B cell (primary cell): ENCODE measurements around the gene TXNRD1. TPM values are rescaled to one million over a fixed set of nuclear protein-coding genes. Genes with fewer than 3 reads are reported as not detected.

Experiments
- ATAC-seq: fragments of 200-7000 bp; cut with Tn5 transposase; one replicate; pipeline ENCODE4 v1.10.0; 2021; ENCODE audit warnings: low read depth, mild to moderate bottlenecking, moderate number of reproducible peaks, moderate library complexity
- CTCF ChIA-PET: fragments of 350-600 bp; sonication (Branson Sonifier 250); formaldehyde crosslinking; loops from one replicate; lab custom pipeline; 2021; ENCODE audit warnings: antibody characterized with exemption, inconsistent platforms; lab: Charles Lee
- POLR2A ChIA-PET: fragments of 350-600 bp; sonication (Branson Sonifier 250); formaldehyde crosslinking; loops from one replicate; lab custom pipeline; 2021; ENCODE audit warnings: antibody characterized with exemption; lab: Charles Lee
- DNase-seq: peaks from one replicate; pipeline ENCODE4 v3.0.0; 2013
- H2AFZ ChIP-seq: 2 replicates; pipeline ENCODE4 v1.6.1; 2012; ENCODE audit warnings: mild to moderate bottlenecking, low read depth, low read length; ENCODE audit not compliant: insufficient read depth, poor library complexity, severe bottlenecking
- H3K27ac ChIP-seq, 2 donors: 1 replicate in 1 of 2; 2 replicates in 1 of 2; pipeline ENCODE4 v1.5.1; 2012 to 2013; ENCODE audit warnings: low read length in 2 of 2, mild to moderate bottlenecking in 2 of 2, moderate library complexity in 1 of 2
- H3K27me3 ChIP-seq, 4 experiments: fragments of 200-600 bp in 1 of 4; sonication (generic) in 1 of 4; replicated peaks in 1 of 4; 1 replicate in 2 of 4; 2 replicates in 2 of 4; pipeline versions ENCODE4 v1.6.1 to v1.7.0; 2013 to 2016; ENCODE audit warnings: low read length in 3 of 4, mild to moderate bottlenecking in 2 of 4, mixed read lengths in 1 of 4, moderate library complexity in 1 of 4; ENCODE audit not compliant: insufficient read depth in 4 of 4, control insufficient read depth in 3 of 4; ENCODE audit errors: control extremely low read depth in 1 of 4
- H3K36me3 ChIP-seq, 2 experiments: replicated peaks in 1 of 2; 1 replicate in 1 of 2; 2 replicates in 1 of 2; pipeline versions ENCODE4 v1.6.1 to v1.7.1; 2013; ENCODE audit warnings: low read length in 1 of 2; ENCODE audit not compliant: insufficient read depth in 2 of 2, control insufficient read depth in 1 of 2; ENCODE audit errors: control extremely low read depth in 1 of 2, extremely low read depth in 1 of 2
- H3K4me1 ChIP-seq, 2 donors: fragments of 200-600 bp in 1 of 2; sonication (generic) in 1 of 2; 1 replicate in 1 of 2; 2 replicates in 1 of 2; pipeline versions ENCODE4 v1.5.1 to v1.6.1; 2013 to 2017; ENCODE audit warnings: low read length in 2 of 2; ENCODE audit not compliant: control insufficient read depth in 2 of 2, insufficient read depth in 2 of 2
- H3K4me2 ChIP-seq: replicated peaks from 2 replicates; pipeline ENCODE3; 2012; ENCODE audit warnings: mild to moderate bottlenecking, low read depth, low read length; ENCODE audit not compliant: poor library complexity, severe bottlenecking
- H3K4me3 ChIP-seq, 5 experiments: fragments of 200-600 bp in 1 of 5; sonication (generic) in 1 of 5; 1 replicate in 3 of 5; 2 replicates in 2 of 5; pipeline versions ENCODE4 v1.5.1 to v1.7.0; 2011 to 2016; ENCODE audit warnings: low read length in 4 of 5, mild to moderate bottlenecking in 4 of 5, low read depth in 2 of 5, control low read depth in 1 of 5, moderate library complexity in 1 of 5; ENCODE audit not compliant: insufficient read depth in 1 of 5; ENCODE audit errors: control extremely low read depth in 1 of 5, extremely low read depth in 1 of 5
- H3K79me2 ChIP-seq: fragments of 200-600 bp; sonication (generic); one replicate; pipeline ENCODE4 v1.6.0; 2016; ENCODE audit warnings: low read length; ENCODE audit not compliant: control insufficient read depth, insufficient read depth
- H3K9ac ChIP-seq: fragments of 200-600 bp; sonication (generic); 2 replicates; pipeline ENCODE4 v1.6.1; 2017; ENCODE audit warnings: mild to moderate bottlenecking, low read length, moderate library complexity
- H3K9me3 ChIP-seq, 3 donors: one replicate each; pipeline versions ENCODE4 v1.6.1 to v1.7.1; 2013; ENCODE audit warnings: low read length in 2 of 3; ENCODE audit not compliant: control insufficient read depth in 2 of 3, insufficient read depth in 1 of 3; ENCODE audit errors: control extremely low read depth in 1 of 3
- H4K20me1 ChIP-seq: 2 replicates; pipeline ENCODE4 v1.6.0; 2012; ENCODE audit warnings: mild to moderate bottlenecking, low read length; ENCODE audit not compliant: insufficient read depth, control insufficient read depth, poor library complexity, severe bottlenecking
- H3K27ac Mint-ChIP-seq: one replicate; pipeline ENCODE4 v1.8.0; 2021; ENCODE audit warnings: mixed read lengths
- H3K27me3 Mint-ChIP-seq: one replicate; pipeline ENCODE4 v1.8.0; 2021; ENCODE audit warnings: mixed read lengths
- H3K4me1 Mint-ChIP-seq: one replicate; pipeline ENCODE4 v1.8.0; 2021; ENCODE audit warnings: mixed read lengths
- H3K4me3 Mint-ChIP-seq: one replicate; pipeline ENCODE4 v1.8.0; 2021; ENCODE audit warnings: mixed read lengths
- H3K9me3 Mint-ChIP-seq: one replicate; pipeline ENCODE4 v1.8.0; 2022; ENCODE audit warnings: mixed read lengths; ENCODE audit not compliant: insufficient read depth
- EZH2 ChIP-seq: IDR thresholded peaks from 2 replicates; pipeline ENCODE4 v1.6.1; 2012; ENCODE audit warnings: borderline replicate concordance, low read depth, mild to moderate bottlenecking, moderate library complexity, low read length; ENCODE audit not compliant: insufficient read depth, poor library complexity, severe bottlenecking
- WGBS: methylation state at CpG from one replicate; pipeline ENCODE4 v1.1.5; 2013; ENCODE audit warnings: missing lambda C conversion rate; ENCODE audit not compliant: insufficient coverage; 5-methylcytosine and 5-hydroxymethylcytosine counted together
- intact Hi-C: fragments of 100-400 bp; cut with micrococcal nuclease; formaldehyde crosslinking; loops from one replicate; pipeline ENCODE4 v1.10.0; 2022
- polyA plus RNA-seq: library from polyadenylated mRNA; depleted of rRNA; stranded (reverse); fragments of >200 nt; gene quantifications from 2 replicates; pipeline ENCODE4 v1.2.3, GENCODE V29; 2012
- total RNA-seq, 2 donors: library from RNA; stranded (reverse); fragments of 120-200 nt in 1 of 2; gene quantifications; 1 replicate in 1 of 2; 2 replicates in 1 of 2; pipeline versions ENCODE4 v1.2.3 to v1.2.4, GENCODE V29; 2013 to 2022
- TF ChIP-seq, protein P1 (sequence below): fragments of 200-600 bp; IDR thresholded peaks from one replicate; pipeline ENCODE4 v1.8.0; 2022; ENCODE audit warnings: antibody characterized with exemption, mild to moderate bottlenecking

The TXNRD1 gene
- total and polyA plus RNA-seq, 2 donors (not counting 1 experiment from before 2014, with no cell fraction given), result 10.1 to 44.6 TPM

DNA sequence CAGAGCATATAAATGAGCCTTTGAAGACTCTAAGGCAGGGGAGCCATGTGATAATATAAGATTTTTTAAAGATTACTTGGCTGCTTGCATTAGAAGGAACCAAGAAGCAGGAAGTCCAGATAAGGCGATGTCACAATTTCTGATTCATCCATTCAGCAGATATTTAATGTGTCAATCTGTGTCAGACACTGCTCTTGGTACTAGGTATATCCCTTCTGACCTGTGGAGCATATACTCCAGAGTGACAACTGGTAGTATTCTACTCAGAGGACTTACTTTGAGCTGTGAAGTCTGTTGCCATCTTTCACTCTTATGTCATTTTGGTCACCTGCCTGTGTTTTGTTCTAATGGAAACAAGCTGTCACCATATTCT lies 98.6 kb downstream of the TXNRD1 start:
- CTCF ChIA-PET, result interaction anchor here (0.9 kb wide), 1 partner anchor 738 kb away, joined by 3 read pairs; no protein-coding TSS in a partner anchor
- H3K27ac ChIP-seq, result no peak overlapping the region
- peaks cover 8 to 49% of the 10 kb centered on the region in 2 experiments for H3K36me3 ChIP-seq
- Mint-ChIP-seq H3K27ac (no peak overlapping the region), H3K27me3 (no peaks in the 10 kb centered on the region), H3K9me3 (no peaks in the 10 kb centered on the region), H3K4me1 (no peaks in the 10 kb centered on the region), H3K4me3 (no peak overlapping the region)
- ATAC-seq, result no peak
- H2AFZ ChIP-seq, result no peak overlapping the region
- no peaks in the 10 kb centered on the region for H4K20me1 ChIP-seq
- H3K4me1 ChIP-seq, result no peaks in the 10 kb centered on the region
- intact Hi-C loops, result no loop called here
- no peaks in the 10 kb centered on the region for H3K9me3 ChIP-seq
- no peak for DNase-seq
- peaks cover 3% of the 10 kb centered on the region for H3K79me2 ChIP-seq
- POLR2A ChIA-PET, result no interaction called here
- no peak overlapping the region for H3K4me3 ChIP-seq
- H3K27me3 ChIP-seq, result no peaks in the 10 kb centered on the region
- TF ChIP-seq EZH2, result no peak
- TF ChIP-seq, protein P1, sequence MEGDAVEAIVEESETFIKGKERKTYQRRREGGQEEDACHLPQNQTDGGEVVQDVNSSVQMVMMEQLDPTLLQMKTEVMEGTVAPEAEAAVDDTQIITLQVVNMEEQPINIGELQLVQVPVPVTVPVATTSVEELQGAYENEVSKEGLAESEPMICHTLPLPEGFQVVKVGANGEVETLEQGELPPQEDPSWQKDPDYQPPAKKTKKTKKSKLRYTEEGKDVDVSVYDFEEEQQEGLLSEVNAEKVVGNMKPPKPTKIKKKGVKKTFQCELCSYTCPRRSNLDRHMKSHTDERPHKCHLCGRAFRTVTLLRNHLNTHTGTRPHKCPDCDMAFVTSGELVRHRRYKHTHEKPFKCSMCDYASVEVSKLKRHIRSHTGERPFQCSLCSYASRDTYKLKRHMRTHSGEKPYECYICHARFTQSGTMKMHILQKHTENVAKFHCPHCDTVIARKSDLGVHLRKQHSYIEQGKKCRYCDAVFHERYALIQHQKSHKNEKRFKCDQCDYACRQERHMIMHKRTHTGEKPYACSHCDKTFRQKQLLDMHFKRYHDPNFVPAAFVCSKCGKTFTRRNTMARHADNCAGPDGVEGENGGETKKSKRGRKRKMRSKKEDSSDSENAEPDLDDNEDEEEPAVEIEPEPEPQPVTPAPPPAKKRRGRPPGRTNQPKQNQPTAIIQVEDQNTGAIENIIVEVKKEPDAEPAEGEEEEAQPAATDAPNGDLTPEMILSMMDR, result no peak
- no CpG with 5 or more reads among the region's 1 CpG for WGBS
- no peak overlapping the region for H3K4me2 ChIP-seq
- H3K9ac ChIP-seq, result no peak overlapping the region

DNA sequence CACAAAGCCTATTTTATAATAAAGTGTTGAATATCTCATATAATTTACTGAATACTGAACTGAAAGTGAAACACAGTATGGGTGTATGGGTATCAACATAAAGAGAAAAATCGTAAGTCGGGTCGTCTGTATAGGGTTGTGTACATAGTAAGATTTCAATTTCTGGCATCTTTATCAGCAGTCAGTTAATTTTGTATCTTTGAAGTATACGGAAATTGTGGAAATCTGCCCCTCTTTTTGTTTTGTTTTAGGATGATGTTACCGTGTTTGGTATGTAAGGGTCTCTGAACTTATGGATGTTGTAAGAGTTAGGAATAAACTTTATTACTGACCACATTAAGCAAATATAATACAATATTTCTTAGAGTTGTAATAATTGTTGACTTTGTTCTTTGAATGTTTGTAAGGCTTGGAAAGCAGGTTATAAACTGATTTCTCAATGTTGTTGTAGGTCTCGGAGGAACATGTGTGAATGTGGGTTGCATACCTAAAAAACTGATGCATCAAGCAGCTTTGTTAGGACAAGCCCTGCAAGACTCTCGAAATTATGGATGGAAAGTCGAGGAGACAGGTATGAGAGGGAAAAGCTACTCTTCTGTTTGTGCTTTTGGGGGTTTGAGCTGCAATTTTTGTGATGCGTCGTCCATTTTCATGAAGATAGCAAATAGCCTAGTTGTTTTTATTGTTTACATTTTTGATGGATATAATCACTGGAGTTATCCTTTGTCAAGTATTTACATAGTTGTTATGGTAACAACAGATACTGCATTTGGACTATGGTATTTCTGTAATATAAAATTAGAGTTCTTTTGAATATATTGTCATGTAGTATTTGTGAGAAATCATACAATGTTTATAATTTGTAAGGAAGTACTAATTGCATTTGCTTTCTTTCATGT lies 100.0 kb downstream of the TXNRD1 start:
- Histone ChIP-seq H3K79me2 (peaks cover 2% of the 10 kb centered on the region), H3K27me3 (no peaks in the 10 kb centered on the region), H3K4me1 (no peaks in the 10 kb centered on the region), H3K9me3 (no peaks in the 10 kb centered on the region), H3K27ac (no peak overlapping the region), H3K9ac (no peak overlapping the region), H3K4me3 (no peak overlapping the region), H3K4me2 (no peak overlapping the region), H2AFZ (no peak overlapping the region), H3K36me3 (peaks cover 12 to 61% of the 10 kb centered on the region in 2 experiments), H4K20me1 (no peaks in the 10 kb centered on the region)
- DNase-seq (no peak), ATAC-seq (no peak)
- CTCF ChIA-PET, result no interaction called here
- POLR2A ChIA-PET, result no interaction called here
- no peaks in the 10 kb centered on the region for H3K27me3 Mint-ChIP-seq
- WGBS, result 93% methylated on average over 9 of the region's 10 CpGs
- no peaks in the 10 kb centered on the region for H3K9me3 Mint-ChIP-seq
- H3K4me1 Mint-ChIP-seq, result no peaks in the 10 kb centered on the region
- H3K27ac Mint-ChIP-seq, result no peak overlapping the region
- no peak for TF ChIP-seq EZH2
- TF ChIP-seq, protein P1, result no peak
- no peak overlapping the region for H3K4me3 Mint-ChIP-seq
- intact Hi-C loops, result no loop called here
